Ishikawa (cell line): Measurements from ENCODE around the gene COX10.
"Not testable (repeated sequence)": the region's sequence is repeated elsewhere in the genome, so short reads cannot be mapped to it uniquely, and the experiment has no call there.

ENCODE experiments used
- CEBPB ChIP-seq: IDR thresholded peaks from 2 replicates; pipeline ENCODE4 v1.6.1; 2012
- CREB1 ChIP-seq: IDR thresholded peaks from 2 replicates; pipeline ENCODE4 v1.6.1; 2012; ENCODE audit warnings: low read depth
- EGR1 ChIP-seq: IDR thresholded peaks from 2 replicates; pipeline ENCODE4 v1.6.1; 2012
- EP300 ChIP-seq: IDR thresholded peaks from 2 replicates; pipeline ENCODE4 v1.6.1; 2012; ENCODE audit warnings: borderline replicate concordance
- FOXM1 ChIP-seq: IDR thresholded peaks from 2 replicates; pipeline ENCODE4 v1.6.1; 2012; ENCODE audit warnings: low read depth, borderline replicate concordance
- NFIC ChIP-seq: IDR thresholded peaks from 2 replicates; pipeline ENCODE4 v1.6.1; 2012
- RAD21 ChIP-seq: IDR thresholded peaks from 2 replicates; pipeline ENCODE4 v1.6.1; 2012; ENCODE audit warnings: low read depth
- TAF1 ChIP-seq: IDR thresholded peaks from 2 replicates; pipeline ENCODE4 v1.6.1; 2012; ENCODE audit warnings: low read depth, mild to moderate bottlenecking
- TCF12 ChIP-seq: IDR thresholded peaks from 2 replicates; pipeline ENCODE4 v1.6.1; 2012; ENCODE audit warnings: low read depth
- TEAD4 ChIP-seq: IDR thresholded peaks from 2 replicates; pipeline ENCODE4 v1.6.1; 2012
- YY1 ChIP-seq: IDR thresholded peaks from 2 replicates; pipeline ENCODE4 v1.6.1; 2012; ENCODE audit warnings: low read depth
- ZBTB7A ChIP-seq: IDR thresholded peaks from 2 replicates; pipeline ENCODE4 v1.6.1; 2012; ENCODE audit warnings: low read depth
- TF ChIP-seq, protein P1 (sequence below): IDR thresholded peaks from 2 replicates; pipeline ENCODE4 v1.6.1; 2012
- TF ChIP-seq, protein P2 (sequence below): IDR thresholded peaks from 2 replicates; pipeline ENCODE4 v1.6.1; 2012
- TF ChIP-seq, protein P3 (sequence below): IDR thresholded peaks from 2 replicates; pipeline ENCODE4 v1.6.1; 2012; ENCODE audit warnings: low read depth, mild to moderate bottlenecking

Gene COX10

DNA sequence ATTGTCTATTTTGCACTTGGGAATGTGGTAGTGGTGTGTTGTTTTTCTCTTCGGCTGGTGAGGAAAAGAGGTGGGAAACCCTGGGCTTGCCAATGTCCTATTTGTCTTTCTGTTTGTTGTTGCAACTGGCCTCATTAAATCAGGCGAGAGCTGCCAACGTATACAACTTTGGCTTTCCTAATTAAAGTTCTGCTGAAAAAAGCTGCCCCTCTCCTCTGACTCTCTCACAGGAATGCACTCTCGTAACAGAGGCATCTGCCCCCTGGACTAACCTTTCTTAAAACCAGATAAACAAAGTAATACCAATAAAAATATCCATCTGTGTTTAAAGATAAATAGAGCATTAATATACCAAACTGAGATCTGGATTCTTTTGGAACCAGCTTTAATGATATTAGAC is 159.6 kb downstream of the COX10 start:
- TF ChIP-seq EGR1 (no peak), EP300 (no peak), TAF1 (no peak), TEAD4 (no peak), FOXM1 (no peak), RAD21 (no peak), ZBTB7A (no peak)
- TF ChIP-seq, protein P1, sequence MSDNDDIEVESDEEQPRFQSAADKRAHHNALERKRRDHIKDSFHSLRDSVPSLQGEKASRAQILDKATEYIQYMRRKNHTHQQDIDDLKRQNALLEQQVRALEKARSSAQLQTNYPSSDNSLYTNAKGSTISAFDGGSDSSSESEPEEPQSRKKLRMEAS, result no peak
- TF ChIP-seq, protein P2, sequence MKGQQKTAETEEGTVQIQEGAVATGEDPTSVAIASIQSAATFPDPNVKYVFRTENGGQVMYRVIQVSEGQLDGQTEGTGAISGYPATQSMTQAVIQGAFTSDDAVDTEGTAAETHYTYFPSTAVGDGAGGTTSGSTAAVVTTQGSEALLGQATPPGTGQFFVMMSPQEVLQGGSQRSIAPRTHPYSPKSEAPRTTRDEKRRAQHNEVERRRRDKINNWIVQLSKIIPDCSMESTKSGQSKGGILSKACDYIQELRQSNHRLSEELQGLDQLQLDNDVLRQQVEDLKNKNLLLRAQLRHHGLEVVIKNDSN, result no peak
- TF ChIP-seq, protein P3, sequence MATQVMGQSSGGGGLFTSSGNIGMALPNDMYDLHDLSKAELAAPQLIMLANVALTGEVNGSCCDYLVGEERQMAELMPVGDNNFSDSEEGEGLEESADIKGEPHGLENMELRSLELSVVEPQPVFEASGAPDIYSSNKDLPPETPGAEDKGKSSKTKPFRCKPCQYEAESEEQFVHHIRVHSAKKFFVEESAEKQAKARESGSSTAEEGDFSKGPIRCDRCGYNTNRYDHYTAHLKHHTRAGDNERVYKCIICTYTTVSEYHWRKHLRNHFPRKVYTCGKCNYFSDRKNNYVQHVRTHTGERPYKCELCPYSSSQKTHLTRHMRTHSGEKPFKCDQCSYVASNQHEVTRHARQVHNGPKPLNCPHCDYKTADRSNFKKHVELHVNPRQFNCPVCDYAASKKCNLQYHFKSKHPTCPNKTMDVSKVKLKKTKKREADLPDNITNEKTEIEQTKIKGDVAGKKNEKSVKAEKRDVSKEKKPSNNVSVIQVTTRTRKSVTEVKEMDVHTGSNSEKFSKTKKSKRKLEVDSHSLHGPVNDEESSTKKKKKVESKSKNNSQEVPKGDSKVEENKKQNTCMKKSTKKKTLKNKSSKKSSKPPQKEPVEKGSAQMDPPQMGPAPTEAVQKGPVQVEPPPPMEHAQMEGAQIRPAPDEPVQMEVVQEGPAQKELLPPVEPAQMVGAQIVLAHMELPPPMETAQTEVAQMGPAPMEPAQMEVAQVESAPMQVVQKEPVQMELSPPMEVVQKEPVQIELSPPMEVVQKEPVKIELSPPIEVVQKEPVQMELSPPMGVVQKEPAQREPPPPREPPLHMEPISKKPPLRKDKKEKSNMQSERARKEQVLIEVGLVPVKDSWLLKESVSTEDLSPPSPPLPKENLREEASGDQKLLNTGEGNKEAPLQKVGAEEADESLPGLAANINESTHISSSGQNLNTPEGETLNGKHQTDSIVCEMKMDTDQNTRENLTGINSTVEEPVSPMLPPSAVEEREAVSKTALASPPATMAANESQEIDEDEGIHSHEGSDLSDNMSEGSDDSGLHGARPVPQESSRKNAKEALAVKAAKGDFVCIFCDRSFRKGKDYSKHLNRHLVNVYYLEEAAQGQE, result no peak

DNA sequence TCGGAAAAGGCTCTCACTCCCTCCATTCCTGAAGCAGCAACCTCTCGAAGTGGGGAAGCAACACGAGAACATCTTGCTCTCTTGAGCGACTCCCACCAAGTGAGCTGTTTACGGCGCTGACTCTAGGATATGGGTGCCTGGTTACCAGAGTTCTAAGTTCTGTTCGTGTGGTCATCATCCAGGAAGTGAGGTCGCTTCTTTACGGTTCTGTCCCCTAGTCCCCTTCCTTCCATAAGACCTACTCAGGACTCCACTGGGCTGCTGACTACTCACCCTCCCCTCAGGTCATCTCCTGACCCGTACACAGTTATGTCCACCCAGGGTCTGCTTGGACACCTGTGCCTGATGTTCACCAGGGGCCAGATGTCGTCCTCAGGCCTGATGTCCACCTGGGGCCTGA is 167.5 kb downstream of the COX10 start, which contains the start of gene CDRT15:
Gene CDRT15 (minus strand): TSS at position 101 of the 400 bp plus-strand sequence. CDS start 29 bp downstream, at position 72.
- TF ChIP-seq, protein P3, result not testable (repeated sequence)
- not testable (repeated sequence) for TF ChIP-seq TCF12
- TF ChIP-seq, protein P2, result not testable (repeated sequence)

DNA sequence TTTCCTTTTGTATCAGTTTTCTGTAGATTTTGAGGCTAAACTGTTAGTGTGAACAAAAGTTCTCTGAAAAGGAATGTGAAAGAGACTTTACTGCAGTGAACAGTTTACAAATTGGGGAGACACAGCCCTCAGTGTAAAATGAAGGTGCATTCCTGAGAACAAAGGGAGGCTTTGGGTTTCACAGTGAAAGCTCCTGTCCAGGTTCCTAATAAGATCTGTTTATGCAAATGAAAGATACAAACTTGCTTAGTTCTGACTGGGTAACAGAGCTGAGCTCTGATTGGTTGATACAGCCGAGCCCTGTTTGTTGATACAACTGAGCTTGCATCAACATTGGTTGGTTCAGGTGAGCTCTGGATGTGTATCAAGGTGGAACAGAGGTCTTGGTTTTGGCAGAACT is 175.7 kb downstream of the COX10 start:
- TF ChIP-seq, protein P2, result no peak
- TF ChIP-seq YY1 (no peak), RAD21 (no peak), TEAD4 (no peak), CEBPB (no peak), ZBTB7A (no peak), EGR1 (no peak), NFIC (no peak), TAF1 (no peak), EP300 (no peak), CREB1 (no peak), TCF12 (no peak), FOXM1 (no peak)
- TF ChIP-seq, protein P3, result no peak
- TF ChIP-seq, protein P1, result no peak

DNA sequence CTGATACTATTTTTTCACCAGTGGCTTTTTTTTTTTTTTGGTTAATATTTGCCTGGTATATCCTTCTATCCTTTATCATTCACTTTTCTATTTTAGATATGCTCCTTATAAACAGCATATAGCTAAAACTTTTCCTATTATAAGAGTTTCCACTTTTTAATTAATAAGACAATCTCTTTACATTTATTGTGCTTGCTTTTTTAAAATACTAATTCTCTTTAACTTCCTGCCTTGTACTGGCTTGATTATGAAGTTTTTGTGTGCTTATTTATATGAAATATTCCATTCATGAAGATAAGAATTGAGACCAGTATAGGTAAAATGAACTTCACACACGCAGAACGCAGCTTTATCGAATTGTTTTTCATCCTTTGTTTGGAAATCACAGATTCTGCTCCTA is 176.3 kb downstream of the COX10 start:
- TF ChIP-seq, protein P3, result no peak
- TF ChIP-seq EGR1 (no peak), FOXM1 (no peak), ZBTB7A (no peak), YY1 (no peak), CREB1 (no peak), NFIC (no peak), CEBPB (no peak), TEAD4 (no peak), RAD21 (no peak), TAF1 (no peak), EP300 (no peak)
- TF ChIP-seq, protein P2, result no peak
- TF ChIP-seq, protein P1, result no peak
